HG03520 (cell line): Measurements from ENCODE around the gene OR56A3.
"Not testable (repeated sequence)": the region's sequence is repeated elsewhere in the genome, so short reads cannot be mapped to it uniquely, and the experiment has no call there.

Experiments used
- ATAC-seq: cut with Tn5 transposase; IDR thresholded peaks from one replicate; pipeline ENCODE4 v1.9.1; 2021; ENCODE audit warnings: mild to moderate bottlenecking, moderate library complexity; ENCODE audit not compliant: unreplicated experiment

OR56A3 gene, protein sequence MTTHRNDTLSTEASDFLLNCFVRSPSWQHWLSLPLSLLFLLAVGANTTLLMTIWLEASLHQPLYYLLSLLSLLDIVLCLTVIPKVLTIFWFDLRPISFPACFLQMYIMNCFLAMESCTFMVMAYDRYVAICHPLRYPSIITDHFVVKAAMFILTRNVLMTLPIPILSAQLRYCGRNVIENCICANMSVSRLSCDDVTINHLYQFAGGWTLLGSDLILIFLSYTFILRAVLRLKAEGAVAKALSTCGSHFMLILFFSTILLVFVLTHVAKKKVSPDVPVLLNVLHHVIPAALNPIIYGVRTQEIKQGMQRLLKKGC

DNA sequence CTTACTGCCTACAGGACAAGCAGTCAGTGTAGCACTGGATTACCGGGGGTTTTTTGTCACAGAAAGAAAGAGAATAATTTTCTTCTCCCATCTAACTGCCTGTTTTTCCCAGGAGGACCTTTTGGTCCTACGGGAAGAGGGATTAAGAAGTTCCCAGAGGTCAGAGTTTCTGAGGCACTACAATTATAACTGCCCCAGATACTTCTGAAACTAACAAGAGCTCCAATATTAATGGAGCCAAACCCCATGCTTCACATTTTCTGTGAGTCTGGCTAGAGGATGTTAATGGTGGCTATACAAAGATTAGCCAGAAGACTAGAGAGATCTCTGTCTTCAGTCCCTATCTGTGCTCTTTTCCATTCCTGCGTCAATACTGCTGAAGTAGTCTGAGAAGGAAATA is at the start of gene OR56A3:
OR56A3 (plus strand) TSS at position 301 of the 400 bp plus-strand sequence. CDS start 5,096 bp downstream, outside the sequence.
- ATAC-seq: no peak

DNA sequence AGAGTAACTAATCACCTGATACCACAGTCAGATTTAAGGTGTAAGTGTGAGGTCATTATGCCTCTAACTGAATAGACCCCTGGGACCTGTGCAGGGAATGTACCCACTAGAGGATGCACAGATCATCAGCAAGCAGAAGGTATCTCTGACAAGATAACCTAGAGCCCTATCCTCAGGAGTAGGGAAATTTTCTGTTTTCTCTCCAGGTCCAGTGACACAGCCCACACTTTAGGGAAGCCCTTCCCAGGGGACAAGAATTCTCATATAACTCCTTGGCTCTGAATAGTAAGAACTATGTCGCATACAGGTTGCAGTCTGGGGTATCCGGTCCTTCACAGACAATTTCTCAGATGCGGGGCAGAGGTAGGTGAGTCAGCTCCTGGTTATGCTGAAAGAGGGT is 49.1 kb upstream of the OR56A3 start, which contains the start of gene OR52E5:
OR52E5 (plus strand) TSS at position 301 of the 400 bp plus-strand sequence. CDS start 7,569 bp downstream, outside the sequence.
- ATAC-seq: no peak

DNA sequence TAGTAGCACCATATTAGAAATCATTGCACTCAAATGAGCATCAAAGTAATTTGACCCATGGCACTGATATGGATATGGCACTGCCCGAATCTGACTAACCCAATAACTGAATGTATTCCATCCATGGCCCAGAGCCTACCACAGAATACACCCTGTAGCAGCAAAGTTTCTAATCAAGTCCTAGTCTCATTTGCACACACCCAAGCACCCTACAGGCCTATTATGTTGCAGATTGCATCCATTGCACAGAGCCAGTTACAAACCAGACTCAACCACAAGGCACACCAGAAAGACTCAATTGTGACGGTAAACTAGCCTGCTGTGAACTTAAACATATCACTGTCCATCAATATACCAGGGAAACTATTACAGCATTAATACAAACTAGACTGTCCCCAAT is 42.5 kb upstream of the OR56A3 start:
- ATAC-seq: no peak

DNA sequence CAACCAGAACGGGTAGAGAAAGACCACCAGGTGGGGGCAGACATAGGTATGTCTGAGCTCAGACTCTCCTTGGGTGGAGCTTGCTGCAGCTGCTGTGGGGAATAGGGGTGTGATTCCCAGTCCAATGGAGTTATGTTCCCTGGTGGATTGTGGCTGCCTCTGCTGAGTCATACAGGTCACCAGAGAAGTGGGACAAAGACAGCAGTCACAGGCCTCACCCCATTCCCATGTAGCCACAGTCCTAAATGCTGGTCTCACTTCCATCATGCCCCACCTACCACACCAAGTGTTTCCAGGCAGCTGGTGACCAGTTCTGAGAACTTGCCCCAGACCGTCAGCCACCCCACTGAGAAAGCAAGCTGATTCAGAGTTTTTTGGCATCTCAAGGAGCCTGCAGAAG is 31.5 kb upstream of the OR56A3 start:
- no peak for ATAC-seq

DNA sequence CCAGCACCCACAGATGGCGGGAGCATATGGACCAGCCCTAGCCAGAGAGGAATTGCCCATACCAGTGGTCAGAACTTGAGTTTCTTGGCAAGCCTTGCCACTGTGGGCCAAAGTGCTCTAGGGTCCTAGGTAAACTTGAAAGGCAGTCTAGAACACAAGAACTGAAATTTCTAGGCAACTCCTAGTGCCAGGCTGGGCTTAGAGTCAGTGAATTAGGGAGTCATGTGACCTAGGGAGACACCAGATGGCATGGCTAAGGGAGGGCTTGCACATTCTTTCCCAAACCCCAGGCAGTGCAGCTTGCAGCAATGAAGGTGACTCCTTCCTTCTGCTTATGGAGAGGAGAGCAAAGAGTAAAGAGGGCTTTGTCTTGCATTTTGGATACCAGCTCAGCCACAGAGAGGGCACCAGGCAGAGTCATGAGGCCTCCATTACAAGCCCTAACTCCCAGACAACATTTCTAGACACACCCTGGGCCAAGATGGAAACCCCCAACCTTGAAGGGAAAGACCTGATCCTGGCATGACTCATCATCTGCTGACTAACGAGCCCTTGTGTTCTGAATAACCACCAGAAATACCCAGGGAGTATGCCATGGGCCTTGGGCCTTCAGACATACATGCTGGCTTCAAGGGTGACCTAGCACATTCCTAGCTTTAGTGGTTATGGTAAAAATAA is 19.2 kb upstream of the OR56A3 start:
- peak; percentile 76 for ATAC-seq

DNA sequence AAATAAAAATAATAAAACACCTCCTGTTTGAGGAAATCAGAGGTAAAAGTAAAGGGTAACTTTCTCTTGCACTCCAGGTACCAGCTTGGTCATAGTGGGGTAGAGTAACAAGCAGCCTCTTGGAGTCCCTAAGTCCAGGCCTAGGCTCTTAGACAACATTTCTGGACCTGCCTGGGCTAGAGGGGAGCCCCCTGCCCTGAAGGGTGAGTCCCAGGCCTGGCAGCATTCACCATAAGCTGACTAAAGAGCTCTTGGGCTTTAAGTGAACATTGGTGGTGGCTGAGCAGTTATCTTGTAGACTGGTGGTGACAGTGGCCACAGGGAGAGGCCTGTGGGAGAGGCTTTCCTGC is 18.6 kb upstream of the OR56A3 start:
- peak; percentile 20 for ATAC-seq

DNA sequence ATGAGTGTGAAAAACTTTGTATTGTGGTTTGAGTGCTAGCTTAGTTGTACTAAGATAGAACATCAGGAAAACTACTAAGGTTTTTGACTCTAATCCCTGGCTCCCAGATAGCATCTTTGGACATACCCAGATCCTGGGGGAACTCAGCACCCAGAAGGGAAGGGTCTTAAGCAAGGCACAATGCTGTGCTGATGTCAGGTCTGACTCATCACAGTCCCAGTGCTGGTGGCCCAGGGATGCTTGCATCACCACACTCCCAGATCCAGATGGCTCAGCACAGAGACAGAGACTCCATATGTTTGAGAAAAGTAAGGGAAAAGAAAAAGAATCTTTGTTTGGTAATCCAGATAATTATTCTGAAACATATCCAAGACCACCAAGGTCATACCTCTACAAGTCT is 18.3 kb upstream of the OR56A3 start:
- ATAC-seq: no peak

DNA sequence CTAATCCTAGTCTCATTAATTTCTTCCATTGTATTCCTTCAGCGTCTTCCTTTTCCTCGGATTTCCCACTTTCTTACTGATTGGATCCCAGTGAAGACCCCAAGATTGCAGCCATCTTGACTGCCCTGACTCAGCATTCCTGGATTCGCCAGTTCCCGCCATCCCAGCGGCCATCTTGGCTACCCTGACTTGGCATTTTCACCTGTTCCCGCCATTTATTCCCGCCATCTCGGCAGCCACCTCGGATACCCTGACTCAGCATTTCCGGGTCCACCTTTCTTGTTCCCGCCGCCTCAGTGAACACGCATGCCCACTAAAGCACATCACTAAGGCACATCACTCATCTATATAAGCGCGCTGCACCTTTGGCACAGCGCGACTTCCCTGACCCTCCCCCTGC is 13.8 kb upstream of the OR56A3 start:
- no peak for ATAC-seq

DNA sequence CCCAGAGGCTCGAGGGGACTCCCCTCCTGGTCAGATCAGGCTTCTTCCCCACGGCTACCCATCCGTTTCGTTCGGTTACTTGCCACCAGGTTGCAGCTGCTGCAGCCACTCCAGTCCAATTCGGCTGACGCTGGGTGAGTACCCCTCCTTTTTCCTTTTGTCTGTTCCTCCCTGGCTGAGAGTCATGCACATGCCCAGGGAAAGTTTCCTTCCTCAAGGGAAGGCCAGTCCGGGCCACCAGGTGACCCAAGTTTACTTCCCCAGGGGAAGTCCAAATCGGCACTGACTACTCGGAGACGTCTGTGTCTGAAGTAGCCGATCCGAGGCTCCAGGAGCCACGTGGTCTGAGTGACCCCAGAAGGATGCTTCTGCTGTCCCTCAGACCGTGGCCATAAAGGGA is 13.2 kb upstream of the OR56A3 start:
- ATAC-seq: no peak

DNA sequence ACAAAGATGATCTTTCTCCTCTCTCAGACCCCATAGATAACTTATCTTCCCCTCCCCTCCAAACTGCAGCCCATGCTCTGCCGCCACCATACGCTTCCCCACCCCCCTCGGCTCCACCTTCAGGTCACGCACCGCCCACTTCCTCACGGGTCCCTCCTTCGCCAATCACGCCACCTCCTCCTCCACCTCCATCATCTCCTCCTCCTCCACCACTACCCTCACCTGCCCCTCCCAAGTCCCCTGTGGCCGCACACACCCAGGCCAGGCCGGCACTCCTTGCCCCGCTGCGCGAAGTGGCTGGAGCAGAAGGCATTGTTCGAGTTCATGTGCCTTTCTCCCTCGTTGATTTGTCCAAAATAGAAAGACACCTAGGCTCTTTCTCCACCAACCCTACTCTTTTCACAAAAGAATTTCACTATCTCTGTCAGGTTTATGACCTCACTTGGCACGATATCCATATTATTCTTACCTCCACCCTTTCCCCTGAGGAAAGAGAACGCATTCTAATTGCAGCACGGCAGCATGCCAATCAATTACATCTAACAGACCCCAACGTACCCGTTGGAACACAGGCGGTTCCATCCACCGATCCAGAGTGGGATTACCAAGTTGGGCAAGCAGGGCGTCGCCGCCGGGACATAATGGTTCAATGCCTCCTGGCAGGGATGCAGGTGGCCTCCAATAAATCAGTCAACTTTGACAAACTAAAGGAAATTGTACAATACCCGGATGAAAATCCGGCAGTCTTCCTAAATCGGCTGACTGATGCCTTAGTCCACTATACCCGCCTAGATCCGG is 12.3 kb upstream of the OR56A3 start:
- no peak for ATAC-seq

DNA sequence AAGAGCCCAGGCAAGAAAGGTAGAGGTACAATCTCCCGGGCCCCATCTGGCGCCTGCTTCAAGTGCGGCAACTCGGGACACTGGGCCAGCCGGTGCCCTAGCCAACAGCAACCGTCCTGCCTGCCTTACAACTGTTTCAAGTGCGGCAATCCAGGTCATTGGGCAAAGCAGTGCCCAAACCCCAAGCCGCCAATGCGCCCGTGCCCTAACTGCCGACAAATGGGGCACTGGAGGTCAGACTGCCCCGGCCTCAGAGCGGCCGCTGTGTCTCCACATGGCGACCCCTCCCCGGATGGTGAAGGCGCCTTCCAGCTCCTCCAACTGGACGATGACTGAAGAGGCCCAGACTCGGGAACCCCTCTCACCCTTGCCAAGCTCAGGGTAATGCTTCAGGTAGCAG is 11.4 kb upstream of the OR56A3 start:
- ATAC-seq: no peak

DNA sequence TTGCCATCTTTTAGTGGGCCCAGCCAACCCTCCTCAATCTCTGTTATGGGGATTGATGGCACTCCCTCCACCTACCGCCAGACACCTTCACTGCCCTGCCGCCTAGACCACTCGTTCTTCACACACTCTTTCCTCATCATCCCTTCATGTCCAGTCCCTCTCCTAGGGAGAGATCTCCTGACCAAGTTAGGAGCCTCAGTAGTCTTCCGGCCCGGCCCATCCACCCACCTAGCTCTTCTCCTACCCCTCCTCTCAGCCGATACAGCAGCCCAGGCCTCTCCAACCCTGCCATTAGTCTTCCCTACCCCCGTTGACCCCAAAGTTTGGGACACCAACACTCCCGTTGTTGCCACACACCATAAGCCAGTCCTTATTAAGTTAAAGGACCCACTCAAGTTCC is 11.0 kb upstream of the OR56A3 start:
- ATAC-seq: no peak

DNA sequence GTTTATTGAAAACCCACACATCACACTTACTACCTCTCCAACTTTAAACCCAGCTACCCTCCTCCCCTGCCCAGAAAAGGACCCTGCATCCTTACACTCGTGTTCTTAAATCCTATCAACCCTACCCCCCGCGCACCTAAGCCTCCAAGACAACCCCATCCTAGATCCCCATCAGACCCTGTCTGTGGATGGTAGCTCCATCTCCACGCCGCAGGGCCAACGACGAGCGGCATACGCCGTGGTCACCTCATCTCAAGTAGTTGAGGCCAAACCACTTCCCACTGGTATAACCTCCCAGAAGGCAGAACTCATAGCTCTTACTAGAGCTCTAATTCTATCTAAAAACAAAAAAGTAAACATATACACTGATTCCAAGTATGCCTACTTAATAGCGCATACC is 9.4 kb upstream of the OR56A3 start:
- ATAC-seq: no peak

DNA sequence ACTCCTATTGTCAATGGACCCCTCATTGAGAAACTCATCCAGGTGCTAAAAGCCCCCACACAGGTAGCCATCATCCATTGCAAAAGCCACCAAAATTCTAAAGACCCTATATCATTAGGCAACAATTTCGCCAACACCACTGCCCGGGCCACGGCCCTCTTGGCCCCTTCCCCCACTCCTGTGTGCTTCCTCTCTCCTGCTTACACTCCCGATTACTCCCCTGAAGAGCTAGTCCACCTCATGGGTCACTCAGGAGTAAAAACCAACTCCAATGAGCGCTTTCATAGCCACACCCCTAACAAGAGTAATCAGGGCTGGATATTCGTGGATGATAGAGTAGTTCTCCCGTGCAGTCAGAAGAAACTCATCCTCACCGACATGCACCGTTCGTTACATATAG is 8.9 kb upstream of the OR56A3 start:
- ATAC-seq: no peak

DNA sequence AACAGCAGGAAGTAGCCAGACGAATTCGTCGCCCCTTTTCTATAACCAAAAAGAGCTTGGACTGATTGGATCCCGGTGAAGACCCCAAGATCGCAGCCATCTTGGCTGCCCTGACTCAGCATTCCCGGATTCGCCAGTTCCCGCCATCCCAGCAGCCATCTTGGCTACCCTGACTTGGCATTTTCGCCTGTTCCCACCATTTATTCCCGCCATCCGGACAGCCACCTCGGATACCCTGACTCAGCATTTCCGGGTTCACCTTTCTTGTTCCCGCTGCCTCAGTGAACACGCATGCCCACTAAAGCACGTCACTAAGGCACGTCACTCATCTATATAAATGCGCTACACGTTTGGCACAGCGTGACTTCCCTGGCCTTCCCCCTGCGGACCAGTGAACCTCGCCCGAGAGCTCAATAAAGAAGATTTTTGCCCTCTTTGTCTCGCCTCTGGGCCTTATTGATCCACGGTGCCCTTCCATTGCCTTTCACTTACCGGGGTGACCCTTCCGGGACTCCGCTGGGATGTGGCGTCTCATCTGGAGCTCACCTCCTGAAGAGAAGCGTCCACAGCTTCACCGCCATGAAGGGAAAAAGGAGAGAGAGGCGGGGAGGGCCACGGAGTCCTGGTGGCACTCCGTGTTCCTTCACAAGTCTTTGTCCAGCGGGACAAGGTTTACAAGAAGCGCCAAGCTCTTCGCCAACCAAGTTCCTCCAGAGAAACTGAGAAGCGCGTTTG is 4.0 kb upstream of the OR56A3 start:
- no peak for ATAC-seq

DNA sequence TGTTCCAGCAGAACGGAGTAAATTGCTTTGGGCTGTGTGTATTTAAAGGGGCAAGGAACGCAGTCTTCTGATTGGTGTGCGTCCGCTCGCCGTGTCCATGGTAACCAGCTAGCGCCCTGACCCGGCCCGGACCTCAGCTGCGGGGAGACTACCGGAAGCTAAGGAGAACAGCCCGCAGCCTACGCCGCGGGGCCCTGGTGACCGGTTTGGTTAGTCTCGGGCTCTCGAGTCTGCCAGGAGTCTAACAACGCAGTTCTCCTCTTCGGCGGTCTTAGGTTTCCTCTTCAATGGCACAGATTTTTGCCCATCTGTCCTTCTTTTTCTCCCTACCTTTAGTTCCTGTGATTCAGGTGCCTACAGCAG is 3.5 kb upstream of the OR56A3 start:
- no peak for ATAC-seq

DNA sequence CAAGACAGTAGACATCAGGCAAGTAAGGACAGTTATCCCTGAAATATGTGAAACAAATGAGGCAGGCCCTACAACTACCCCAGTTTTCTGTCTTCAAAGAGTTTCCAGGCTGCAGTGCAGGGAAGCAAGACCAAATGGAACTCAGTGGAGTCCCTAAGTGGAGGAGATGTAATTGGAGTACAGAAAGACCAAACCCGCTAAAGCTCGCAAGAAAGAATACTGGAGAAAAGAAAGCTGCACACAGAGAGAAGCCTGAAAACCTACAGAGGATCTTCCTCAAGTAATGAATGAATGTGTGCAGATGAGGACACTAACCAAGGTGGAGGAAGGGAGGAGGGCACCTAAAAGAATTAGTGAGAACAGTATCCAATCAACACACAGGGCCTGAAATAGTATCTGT is 1.3 kb upstream of the OR56A3 start:
- no peak for ATAC-seq

DNA sequence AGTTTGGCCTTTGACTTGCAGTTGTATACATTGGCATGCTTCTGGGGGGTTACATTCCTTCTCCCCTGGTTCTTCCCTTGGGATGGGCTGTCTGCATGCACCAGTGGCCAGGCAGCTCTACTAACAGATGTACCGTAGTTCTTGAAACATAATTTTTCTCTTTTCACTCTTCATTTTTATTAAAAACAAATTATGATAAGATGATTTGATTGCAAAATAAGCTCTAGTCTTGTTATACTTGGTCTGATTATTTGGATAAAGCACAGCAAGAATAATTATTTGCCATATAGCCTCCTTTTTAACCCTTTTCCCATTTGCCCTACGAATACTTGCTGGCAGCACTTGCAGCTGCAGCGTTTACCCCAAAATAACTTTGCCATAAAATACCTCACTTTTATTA is 13.5 kb downstream of the OR56A3 start:
- ATAC-seq: no peak

DNA sequence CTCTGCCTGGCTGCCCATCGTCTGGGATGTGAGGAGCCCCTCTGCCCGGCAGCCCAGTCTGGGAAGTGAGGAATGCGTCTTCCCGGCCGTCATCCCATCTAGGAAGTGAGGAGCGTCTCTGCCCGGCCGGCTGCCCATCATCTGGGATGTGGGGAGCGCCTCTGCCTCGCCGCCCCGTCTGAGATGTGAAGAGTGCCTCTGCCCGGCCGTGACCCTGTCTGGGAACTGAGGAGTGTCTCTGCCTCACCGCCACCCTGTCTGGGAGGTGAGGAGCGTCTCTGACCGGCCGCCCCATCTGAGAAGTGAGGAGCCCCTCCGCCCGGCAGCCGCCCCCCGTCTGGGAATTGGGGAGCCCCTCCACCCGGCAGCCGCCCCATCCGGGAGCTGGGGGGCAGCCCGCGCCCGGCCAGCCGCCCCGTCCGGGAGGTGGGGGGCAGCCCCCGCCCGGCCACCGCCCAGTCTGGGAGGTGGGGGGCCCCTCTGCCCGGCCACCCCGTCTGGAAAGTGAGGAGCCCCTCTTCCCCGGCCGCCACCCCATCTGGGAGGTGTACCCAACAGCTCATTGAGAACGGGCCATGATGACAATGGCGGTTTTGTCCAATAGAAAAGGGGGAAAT is 18.8 kb downstream of the OR56A3 start:
- ATAC-seq: not testable (repeated sequence)

DNA sequence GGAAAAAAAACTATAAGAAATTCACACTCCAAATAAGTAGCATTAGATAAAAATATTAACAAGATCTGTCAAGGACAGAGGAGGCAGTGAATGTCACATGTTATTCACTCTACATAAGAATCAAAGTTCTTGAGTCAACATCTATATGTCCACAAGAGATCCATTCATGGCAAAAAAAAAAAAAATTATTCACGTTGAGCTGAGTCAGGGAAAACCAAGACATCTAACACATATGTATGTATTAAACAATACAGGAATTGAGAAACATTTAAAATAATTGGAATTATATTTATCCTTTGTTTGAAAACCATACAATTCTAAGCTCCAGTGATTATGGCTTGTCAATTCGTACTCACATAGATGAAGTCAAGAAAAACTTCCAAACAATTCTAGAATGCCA is 24.9 kb downstream of the OR56A3 start:
- no peak for ATAC-seq

DNA sequence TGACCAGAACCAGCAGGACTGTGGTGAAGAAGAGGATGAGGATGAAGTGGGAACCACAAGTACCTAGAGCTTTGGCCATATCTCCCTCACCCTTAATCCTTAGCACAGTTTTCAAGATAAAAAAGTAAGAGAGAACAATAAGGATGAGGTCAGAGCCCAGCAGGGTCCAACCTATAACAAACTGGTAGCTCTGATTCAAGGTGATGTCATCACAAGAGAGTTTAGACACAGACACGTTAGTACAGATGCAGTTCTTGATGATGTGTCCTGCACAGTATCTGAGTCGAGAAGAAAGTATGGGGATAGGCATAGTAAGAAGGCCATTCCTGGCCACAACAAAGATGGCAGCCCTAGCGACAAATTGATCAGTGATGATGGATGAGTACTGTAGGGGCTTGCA is 25.7 kb downstream of the OR56A3 start:
- ATAC-seq: no peak
